D721Med (cell line): ENCODE measurements around the gene KLHDC7B.

ENCODE experiments used
- DNase-seq: peaks from one replicate; pipeline ENCODE4 v3.0.0; 2011; ENCODE audit warnings: low spot score; ENCODE audit not compliant: insufficient read length
- FAIRE-seq: peaks from 2 replicates; lab custom pipeline; 2011; peaks lifted over from hg19 to GRCh38; lab: Jason Lieb, UNC
- CTCF ChIP-seq: IDR thresholded peaks from 2 replicates; pipeline ENCODE4 v1.5.1; 2012; ENCODE audit warnings: mild to moderate bottlenecking, control low read depth; ENCODE audit not compliant: insufficient read depth; ENCODE audit errors: missing control alignments

KLHDC7B gene

DNA sequence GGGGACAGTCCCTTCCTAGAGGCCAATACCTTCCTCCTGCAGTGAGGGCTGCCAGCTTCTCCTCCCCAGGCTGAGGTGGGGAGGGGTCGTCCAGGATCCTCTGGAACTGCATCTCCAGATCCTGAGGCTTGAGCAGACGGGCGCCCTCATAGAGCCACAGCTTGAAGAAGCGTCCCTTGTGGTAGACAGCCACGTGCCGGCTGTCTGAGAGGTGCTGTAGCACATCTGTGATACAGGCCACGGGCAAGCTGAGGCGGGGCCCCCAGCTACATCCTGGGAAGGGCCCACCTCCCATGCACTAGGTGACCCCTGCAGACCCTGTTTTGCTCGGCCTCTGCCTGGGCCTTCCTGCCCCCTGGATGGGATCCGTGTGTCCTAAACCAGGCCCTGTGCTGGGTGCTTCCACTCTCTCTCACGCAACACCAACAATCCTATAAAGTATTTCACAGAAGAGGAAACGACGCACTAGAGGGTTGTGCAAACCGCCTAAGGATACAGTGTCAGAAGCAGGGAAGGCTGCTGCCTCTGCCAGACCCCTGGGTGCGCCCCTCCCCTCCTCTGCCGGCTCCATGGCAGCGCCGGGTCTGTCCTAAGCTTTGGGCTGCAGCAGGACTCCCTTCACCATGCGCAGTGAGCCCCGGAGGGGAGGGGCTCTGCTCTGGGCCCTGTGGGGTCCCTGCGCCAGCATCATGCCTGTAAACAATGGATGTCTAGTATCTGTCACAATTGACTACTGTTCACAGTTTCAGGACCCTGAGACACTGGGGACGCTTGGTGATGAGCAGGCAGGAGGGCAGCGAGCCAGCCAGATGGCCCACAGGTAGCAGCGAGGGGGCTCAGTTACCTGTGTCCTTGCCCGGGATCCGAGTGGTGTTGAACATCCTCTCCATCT lies 28.0 kb downstream of the KLHDC7B start:
- DNase-seq, result no peak

GRCh38 chr22:50574383-50574755 lies 28.7 kb downstream of the KLHDC7B start:
- TF ChIP-seq CTCF, result no peak
- DNase-seq (no peak), FAIRE-seq (no peak)

More for the DNA sequence above, 28.0 kb downstream of the KLHDC7B start:
- no peak for FAIRE-seq
- TF ChIP-seq CTCF, result no peak

GRCh38 chr22:50575426-50575941 lies 29.8 kb downstream of the KLHDC7B start:
- FAIRE-seq, result no peak
- no peak for DNase-seq
- TF ChIP-seq CTCF, result no peak

DNA sequence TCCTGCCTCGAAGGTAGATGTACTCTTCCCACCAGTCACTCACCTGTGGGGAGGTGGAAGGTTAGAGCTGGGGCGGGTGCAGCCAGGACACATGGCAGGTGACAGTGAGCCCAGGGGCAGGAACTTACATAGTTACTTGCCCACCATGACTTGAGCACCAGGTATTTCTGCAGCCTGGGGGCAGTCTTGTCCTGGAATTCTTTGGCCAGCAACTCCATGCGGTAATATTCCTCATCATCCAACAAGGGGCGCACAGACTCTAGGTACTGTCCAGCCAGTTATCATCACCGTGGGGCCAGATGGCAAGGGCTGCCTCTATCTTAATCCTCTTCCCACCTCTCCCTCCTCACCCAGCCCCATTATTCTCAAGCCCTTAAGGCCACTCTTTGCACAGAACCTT lies 30.4 kb downstream of the KLHDC7B start:
- DNase-seq, result peak; percentile 49
- peak; percentile 68 for TF ChIP-seq CTCF
- no peak for FAIRE-seq

DNA sequence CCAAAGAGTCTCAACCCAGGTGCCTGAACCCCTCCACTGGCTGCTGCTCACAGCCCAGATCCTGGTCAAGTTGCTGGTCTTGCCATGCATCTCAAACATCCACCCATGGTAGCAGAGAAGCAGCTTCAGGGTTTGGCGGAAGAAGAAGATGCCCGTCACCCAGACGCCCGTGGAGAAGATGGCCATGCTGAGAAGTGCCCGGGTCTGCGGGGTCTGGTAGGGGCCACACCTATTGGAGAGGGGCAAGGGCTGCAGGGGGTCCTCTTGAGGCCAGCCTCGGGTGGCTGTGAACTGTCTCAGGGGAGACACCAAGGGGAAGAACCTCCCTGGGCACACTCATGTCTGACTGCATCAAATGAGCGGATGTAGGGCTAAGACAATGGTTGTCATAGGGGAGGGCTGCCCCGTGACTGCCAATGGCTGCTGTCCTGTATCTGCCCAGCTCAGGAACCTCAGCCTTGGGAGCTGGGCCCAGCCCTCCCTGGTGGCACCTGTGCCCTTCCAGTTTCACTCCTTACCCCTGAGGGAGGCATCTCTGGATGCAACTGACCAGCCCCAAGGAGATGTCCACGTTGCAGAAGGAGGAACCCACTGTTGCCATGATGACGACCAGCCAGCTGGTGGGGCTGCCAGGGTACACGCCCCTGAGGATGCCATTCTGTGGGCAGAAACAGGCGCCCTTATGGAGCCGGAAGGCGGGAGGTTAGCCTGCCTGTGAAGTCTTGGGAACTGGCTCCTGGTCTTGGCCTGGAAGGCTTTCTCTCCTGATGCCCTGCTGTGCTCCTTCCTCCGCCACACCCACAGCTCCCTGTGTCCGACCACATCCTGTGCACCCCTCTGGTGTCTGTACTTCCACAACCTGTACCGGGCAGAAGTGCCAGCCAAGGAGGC lies 31.4 kb downstream of the KLHDC7B start:
- FAIRE-seq (no peak), DNase-seq (no peak)
- TF ChIP-seq CTCF, result no peak

GRCh38 chr22:50577697-50577986 lies 31.9 kb downstream of the KLHDC7B start:
- FAIRE-seq, result no peak
- no peak for TF ChIP-seq CTCF
- no peak for DNase-seq
